ENCODE results near the gene SLC39A8.

SLC39A8 gene

GRCh38 chr4:102326951-102327350 lies 18.3 kb downstream of the SLC39A8 start:
- no peaks in the 10 kb centered on the region for H3K4me1 ChIP-seq (ENCODE audit: control insufficient read depth in 1 of 2, insufficient read depth in 1 of 2, low read depth in 1 of 2, low read length in 1 of 2)
- no peak overlapping the region for H3K27ac ChIP-seq
- H3K9me3 ChIP-seq, result no peaks in the 10 kb centered on the region
- H3K27me3 ChIP-seq, result no peaks in the 10 kb centered on the region
- H3K36me3 ChIP-seq, result no peaks in the 10 kb centered on the region
- TF ChIP-seq CTCF (IDR thresholded peaks at IDR 0.05), result no peak
- no peak overlapping the region for H3K4me3 ChIP-seq (ENCODE audit: low read depth in 1 of 2, low read length in 1 of 2)

GRCh38 chr4:102324730-102325129 lies 20.6 kb downstream of the SLC39A8 start:
- Histone ChIP-seq H3K36me3 (no peaks in the 10 kb centered on the region), H3K4me1 (ENCODE audit: control insufficient read depth in 1 of 2, insufficient read depth in 1 of 2, low read depth in 1 of 2, low read length in 1 of 2) (no peaks in the 10 kb centered on the region)
- no peak for TF ChIP-seq CTCF (IDR thresholded peaks at IDR 0.05)

GRCh38 chr4:102322736-102323135 lies 22.5 kb downstream of the SLC39A8 start:
- Histone ChIP-seq H3K27me3 (no peaks in the 10 kb centered on the region), H3K27ac (no peak overlapping the region), H3K4me1 (ENCODE audit: control insufficient read depth in 1 of 2, insufficient read depth in 1 of 2, low read depth in 1 of 2, low read length in 1 of 2) (no peaks in the 10 kb centered on the region), H3K36me3 (no peaks in the 10 kb centered on the region), H3K4me3 (ENCODE audit: low read depth in 1 of 2, low read length in 1 of 2) (no peak overlapping the region), H3K9me3 (no peaks in the 10 kb centered on the region)
- no peak for TF ChIP-seq CTCF (IDR thresholded peaks at IDR 0.05)

More at GRCh38 chr4:102324730-102325129, 20.6 kb downstream of the SLC39A8 start:
- Histone ChIP-seq H3K27me3 (no peaks in the 10 kb centered on the region), H3K4me3 (ENCODE audit: low read depth in 1 of 2, low read length in 1 of 2) (no peak overlapping the region), H3K27ac (no peak overlapping the region), H3K9me3 (no peaks in the 10 kb centered on the region)

GRCh38 chr4:102321260-102321995 lies 23.9 kb downstream of the SLC39A8 start:
- no peak for TF ChIP-seq CTCF (IDR thresholded peaks at IDR 0.05)
- Histone ChIP-seq H3K27me3 (no peaks in the 10 kb centered on the region), H3K9me3 (no peaks in the 10 kb centered on the region), H3K4me3 (ENCODE audit: low read depth in 1 of 2, low read length in 1 of 2) (no peak overlapping the region), H3K4me1 (ENCODE audit: control insufficient read depth in 1 of 2, insufficient read depth in 1 of 2, low read depth in 1 of 2, low read length in 1 of 2) (no peaks in the 10 kb centered on the region), H3K36me3 (no peaks in the 10 kb centered on the region), H3K27ac (no peak overlapping the region)

- H3K27me3 ChIP-seq, result no peaks in the 10 kb centered on the region
- no peaks in the 10 kb centered on the region for H3K4me1 ChIP-seq (ENCODE audit: control insufficient read depth in 1 of 2, insufficient read depth in 1 of 2, low read depth in 1 of 2, low read length in 1 of 2)
- no peak overlapping the region for H3K4me3 ChIP-seq (ENCODE audit: low read depth in 1 of 2, low read length in 1 of 2)
- H3K9me3 ChIP-seq, result no peaks in the 10 kb centered on the region
- no peaks in the 10 kb centered on the region for H3K36me3 ChIP-seq
- H3K27ac ChIP-seq, result no peak overlapping the region
- no peak for TF ChIP-seq CTCF (IDR thresholded peaks at IDR 0.05)
Observed at GRCh38 chr4:102319594-102319993, 25.7 kb downstream of the SLC39A8 start.

Data from neutrophil (primary cell).